ENCODE measurements around the gene HLA-DQA1.

GRCh38 chr6:32669893-32670292, 32.7 kb downstream of the HLA-DQA1 start:
- TF ChIP-seq GATA1 (IDR thresholded peaks at IDR 0.05; ENCODE audit: low read depth, low read length) (no peak), POLR2A (IDR thresholded peaks at IDR 0.05; ENCODE audit: low read length) (no peak)
